B cell (primary cell): Measurements from ENCODE around the gene FAM3A. TPM values are rescaled to one million over a fixed set of nuclear protein-coding genes. Genes with fewer than 3 reads are reported as not detected.

Experiments
- ATAC-seq: fragments of 200-7000 bp; cut with Tn5 transposase; one replicate; pipeline ENCODE4 v1.10.0; 2021; ENCODE audit warnings: low read depth, mild to moderate bottlenecking, moderate number of reproducible peaks, moderate library complexity
- CTCF ChIA-PET: fragments of 350-600 bp; sonication (Branson Sonifier 250); formaldehyde crosslinking; loops from one replicate; lab custom pipeline; 2021; ENCODE audit warnings: antibody characterized with exemption, inconsistent platforms; lab: Charles Lee
- POLR2A ChIA-PET: fragments of 350-600 bp; sonication (Branson Sonifier 250); formaldehyde crosslinking; loops from one replicate; lab custom pipeline; 2021; ENCODE audit warnings: antibody characterized with exemption; lab: Charles Lee
- DNase-seq: peaks from one replicate; pipeline ENCODE4 v3.0.0; 2013
- H2AFZ ChIP-seq: 2 replicates; pipeline ENCODE4 v1.6.1; 2012; ENCODE audit warnings: mild to moderate bottlenecking, low read depth, low read length; ENCODE audit not compliant: insufficient read depth, poor library complexity, severe bottlenecking
- H3K27ac ChIP-seq, 2 donors: 1 replicate in 1 of 2; 2 replicates in 1 of 2; pipeline ENCODE4 v1.5.1; 2012 to 2013; ENCODE audit warnings: low read length in 2 of 2, mild to moderate bottlenecking in 2 of 2, moderate library complexity in 1 of 2
- H3K27me3 ChIP-seq, 4 experiments: fragments of 200-600 bp in 1 of 4; sonication (generic) in 1 of 4; replicated peaks in 1 of 4; 1 replicate in 2 of 4; 2 replicates in 2 of 4; pipeline versions ENCODE4 v1.6.1 to v1.7.0; 2013 to 2016; ENCODE audit warnings: low read length in 3 of 4, mild to moderate bottlenecking in 2 of 4, mixed read lengths in 1 of 4, moderate library complexity in 1 of 4; ENCODE audit not compliant: insufficient read depth in 4 of 4, control insufficient read depth in 3 of 4; ENCODE audit errors: control extremely low read depth in 1 of 4
- H3K36me3 ChIP-seq, 2 experiments: replicated peaks in 1 of 2; 1 replicate in 1 of 2; 2 replicates in 1 of 2; pipeline versions ENCODE4 v1.6.1 to v1.7.1; 2013; ENCODE audit warnings: low read length in 1 of 2; ENCODE audit not compliant: insufficient read depth in 2 of 2, control insufficient read depth in 1 of 2; ENCODE audit errors: control extremely low read depth in 1 of 2, extremely low read depth in 1 of 2
- H3K4me1 ChIP-seq, 2 donors: fragments of 200-600 bp in 1 of 2; sonication (generic) in 1 of 2; 1 replicate in 1 of 2; 2 replicates in 1 of 2; pipeline versions ENCODE4 v1.5.1 to v1.6.1; 2013 to 2017; ENCODE audit warnings: low read length in 2 of 2; ENCODE audit not compliant: control insufficient read depth in 2 of 2, insufficient read depth in 2 of 2
- H3K4me2 ChIP-seq: replicated peaks from 2 replicates; pipeline ENCODE3; 2012; ENCODE audit warnings: mild to moderate bottlenecking, low read depth, low read length; ENCODE audit not compliant: poor library complexity, severe bottlenecking
- H3K4me3 ChIP-seq, 5 experiments: fragments of 200-600 bp in 1 of 5; sonication (generic) in 1 of 5; 1 replicate in 3 of 5; 2 replicates in 2 of 5; pipeline versions ENCODE4 v1.5.1 to v1.7.0; 2011 to 2016; ENCODE audit warnings: low read length in 4 of 5, mild to moderate bottlenecking in 4 of 5, low read depth in 2 of 5, control low read depth in 1 of 5, moderate library complexity in 1 of 5; ENCODE audit not compliant: insufficient read depth in 1 of 5; ENCODE audit errors: control extremely low read depth in 1 of 5, extremely low read depth in 1 of 5
- H3K79me2 ChIP-seq: fragments of 200-600 bp; sonication (generic); one replicate; pipeline ENCODE4 v1.6.0; 2016; ENCODE audit warnings: low read length; ENCODE audit not compliant: control insufficient read depth, insufficient read depth
- H3K9ac ChIP-seq: fragments of 200-600 bp; sonication (generic); 2 replicates; pipeline ENCODE4 v1.6.1; 2017; ENCODE audit warnings: mild to moderate bottlenecking, low read length, moderate library complexity
- H3K9me3 ChIP-seq, 3 donors: one replicate each; pipeline versions ENCODE4 v1.6.1 to v1.7.1; 2013; ENCODE audit warnings: low read length in 2 of 3; ENCODE audit not compliant: control insufficient read depth in 2 of 3, insufficient read depth in 1 of 3; ENCODE audit errors: control extremely low read depth in 1 of 3
- H4K20me1 ChIP-seq: 2 replicates; pipeline ENCODE4 v1.6.0; 2012; ENCODE audit warnings: mild to moderate bottlenecking, low read length; ENCODE audit not compliant: insufficient read depth, control insufficient read depth, poor library complexity, severe bottlenecking
- H3K27ac Mint-ChIP-seq: one replicate; pipeline ENCODE4 v1.8.0; 2021; ENCODE audit warnings: mixed read lengths
- H3K27me3 Mint-ChIP-seq: one replicate; pipeline ENCODE4 v1.8.0; 2021; ENCODE audit warnings: mixed read lengths
- H3K4me1 Mint-ChIP-seq: one replicate; pipeline ENCODE4 v1.8.0; 2021; ENCODE audit warnings: mixed read lengths
- H3K4me3 Mint-ChIP-seq: one replicate; pipeline ENCODE4 v1.8.0; 2021; ENCODE audit warnings: mixed read lengths
- H3K9me3 Mint-ChIP-seq: one replicate; pipeline ENCODE4 v1.8.0; 2022; ENCODE audit warnings: mixed read lengths; ENCODE audit not compliant: insufficient read depth
- EZH2 ChIP-seq: IDR thresholded peaks from 2 replicates; pipeline ENCODE4 v1.6.1; 2012; ENCODE audit warnings: borderline replicate concordance, low read depth, mild to moderate bottlenecking, moderate library complexity, low read length; ENCODE audit not compliant: insufficient read depth, poor library complexity, severe bottlenecking
- WGBS: methylation state at CpG from one replicate; pipeline ENCODE4 v1.1.5; 2013; ENCODE audit warnings: missing lambda C conversion rate; ENCODE audit not compliant: insufficient coverage; 5-methylcytosine and 5-hydroxymethylcytosine counted together
- intact Hi-C: fragments of 100-400 bp; cut with micrococcal nuclease; formaldehyde crosslinking; loops from one replicate; pipeline ENCODE4 v1.10.0; 2022
- polyA plus RNA-seq: library from polyadenylated mRNA; depleted of rRNA; stranded (reverse); fragments of >200 nt; gene quantifications from 2 replicates; pipeline ENCODE4 v1.2.3, GENCODE V29; 2012
- total RNA-seq, 2 donors: library from RNA; stranded (reverse); fragments of 120-200 nt in 1 of 2; gene quantifications; 1 replicate in 1 of 2; 2 replicates in 1 of 2; pipeline versions ENCODE4 v1.2.3 to v1.2.4, GENCODE V29; 2013 to 2022
- TF ChIP-seq, protein P1 (sequence below): fragments of 200-600 bp; IDR thresholded peaks from one replicate; pipeline ENCODE4 v1.8.0; 2022; ENCODE audit warnings: antibody characterized with exemption, mild to moderate bottlenecking

Gene FAM3A
- total and polyA plus RNA-seq, 2 donors (not counting 1 experiment from before 2014, with no cell fraction given) = 39.6 to 59.4 TPM

DNA sequence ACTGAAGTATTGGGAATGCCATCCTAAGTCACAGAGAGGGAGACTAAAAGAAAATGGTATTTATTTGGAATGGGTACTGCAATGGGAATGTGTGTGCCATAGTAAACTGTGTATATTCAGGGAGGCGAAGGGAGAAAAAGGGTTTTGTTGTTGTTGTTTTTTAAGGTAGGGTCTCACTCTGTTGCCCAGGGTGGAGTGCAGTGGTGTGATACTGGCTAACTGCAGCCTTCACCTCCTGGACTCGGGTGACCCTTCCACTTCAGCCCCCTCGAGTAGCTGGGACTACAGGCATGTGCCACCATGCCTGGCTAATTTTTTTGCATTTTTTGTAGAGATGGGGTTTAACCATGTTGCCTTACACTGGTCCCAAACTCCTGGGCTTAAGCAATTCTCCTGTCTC is 21.3 kb downstream of the FAM3A start:
- Histone ChIP-seq H4K20me1 (no peaks in the 10 kb centered on the region), H3K79me2 (peaks cover 5% of the 10 kb centered on the region), H3K9me3 (no peaks in the 10 kb centered on the region), H3K9ac (no peak overlapping the region), H2AFZ (no peak overlapping the region), H3K27me3 (no peaks in the 10 kb centered on the region), H3K4me1 (peaks cover 0 to 21% of the 10 kb centered on the region in 2 donors), H3K4me2 (no peak overlapping the region), H3K27ac (no peak overlapping the region), H3K36me3 (no peaks in the 10 kb centered on the region), H3K4me3 (no peak overlapping the region)
- DNase-seq = no peak
- Mint-ChIP-seq H3K4me3 (no peak overlapping the region), H3K9me3 (no peaks in the 10 kb centered on the region), H3K27me3 (no peaks in the 10 kb centered on the region), H3K27ac (no peak overlapping the region), H3K4me1 (peaks cover 12% of the 10 kb centered on the region)
- POLR2A ChIA-PET = no interaction called here
- intact Hi-C loops = loop anchor here (5.0 kb wide), 2 partner anchors 37 to 97 kb away; partner anchors contain the start of genes PLXNA3 and RPL10
- no peak for ATAC-seq
- no CpG with 5 or more reads among the region's 3 CpGs for WGBS
- CTCF ChIA-PET = no interaction called here
- TF ChIP-seq, protein P1, sequence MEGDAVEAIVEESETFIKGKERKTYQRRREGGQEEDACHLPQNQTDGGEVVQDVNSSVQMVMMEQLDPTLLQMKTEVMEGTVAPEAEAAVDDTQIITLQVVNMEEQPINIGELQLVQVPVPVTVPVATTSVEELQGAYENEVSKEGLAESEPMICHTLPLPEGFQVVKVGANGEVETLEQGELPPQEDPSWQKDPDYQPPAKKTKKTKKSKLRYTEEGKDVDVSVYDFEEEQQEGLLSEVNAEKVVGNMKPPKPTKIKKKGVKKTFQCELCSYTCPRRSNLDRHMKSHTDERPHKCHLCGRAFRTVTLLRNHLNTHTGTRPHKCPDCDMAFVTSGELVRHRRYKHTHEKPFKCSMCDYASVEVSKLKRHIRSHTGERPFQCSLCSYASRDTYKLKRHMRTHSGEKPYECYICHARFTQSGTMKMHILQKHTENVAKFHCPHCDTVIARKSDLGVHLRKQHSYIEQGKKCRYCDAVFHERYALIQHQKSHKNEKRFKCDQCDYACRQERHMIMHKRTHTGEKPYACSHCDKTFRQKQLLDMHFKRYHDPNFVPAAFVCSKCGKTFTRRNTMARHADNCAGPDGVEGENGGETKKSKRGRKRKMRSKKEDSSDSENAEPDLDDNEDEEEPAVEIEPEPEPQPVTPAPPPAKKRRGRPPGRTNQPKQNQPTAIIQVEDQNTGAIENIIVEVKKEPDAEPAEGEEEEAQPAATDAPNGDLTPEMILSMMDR = no peak
- TF ChIP-seq EZH2 = no peak

DNA sequence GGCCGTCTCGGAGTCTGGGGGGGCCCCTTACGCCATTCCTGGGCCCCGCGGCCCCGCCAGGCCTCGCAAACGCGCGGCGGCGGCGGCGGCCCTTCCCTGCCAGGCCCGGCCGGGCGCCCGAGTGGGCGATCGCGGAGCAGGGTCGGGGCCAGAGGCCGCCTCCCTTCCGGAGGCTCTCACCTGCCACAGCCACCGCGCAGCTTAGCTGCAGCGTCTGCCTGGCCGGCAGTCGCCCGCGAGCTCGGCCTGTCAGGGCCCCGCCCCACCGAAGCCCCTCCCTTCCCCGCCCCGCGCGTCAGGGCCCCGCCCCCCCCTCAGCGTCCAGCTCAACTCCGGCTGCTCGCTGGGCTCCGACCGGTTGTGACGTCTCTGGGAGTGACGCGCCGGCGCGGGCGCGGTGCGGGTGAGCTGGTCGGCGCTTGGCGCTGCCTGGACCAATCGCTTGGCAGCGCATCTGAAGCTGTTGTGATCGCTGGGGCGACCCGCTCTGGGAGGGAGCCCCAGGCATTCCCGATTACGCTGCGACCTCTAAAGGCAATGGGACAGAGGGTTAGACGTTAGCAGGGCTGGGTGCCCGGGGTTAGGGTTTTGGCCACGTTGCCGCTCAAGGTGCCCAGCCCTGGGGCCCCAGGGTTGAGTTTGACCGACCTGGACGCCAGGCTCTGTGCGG is 25.5 kb downstream of the FAM3A start, which contains the start of gene SLC10A3:
SLC10A3 (minus strand) TSS at position 216 of the 670 bp plus-strand sequence. CDS start 1,689 bp downstream, outside the sequence.
- Histone ChIP-seq H3K4me1 (peaks cover 2 to 34% of the 10 kb centered on the region in 2 donors), H3K4me2 (peak within 1 kb of the TSS; percentile 80), H3K27me3 (no peaks in the 10 kb centered on the region), H3K79me2 (peaks cover 5% of the 10 kb centered on the region), H3K9ac (peak within 1 kb of the TSS; percentile 73), H3K27ac (peak within 1 kb of the TSS; percentile 84), H2AFZ (peak within 1 kb of the TSS; percentile 74), H3K36me3 (peaks cover 0 to 5% of the 10 kb centered on the region in 2 experiments), H3K9me3 (no peaks in the 10 kb centered on the region), H4K20me1 (no peaks in the 10 kb centered on the region), H3K4me3 (peak within 1 kb of the TSS; percentile 42 to 67 (median 61))
- Mint-ChIP-seq H3K9me3 (no peaks in the 10 kb centered on the region), H3K27me3 (no peaks in the 10 kb centered on the region), H3K27ac (peak within 1 kb of the TSS; percentile 95), H3K4me3 (peak within 1 kb of the TSS; percentile 89), H3K4me1 (peaks cover 17% of the 10 kb centered on the region)
- DNase-seq (peak; percentile 91), ATAC-seq (peak; percentile 79)
- ChIA-PET CTCF (interaction anchor here (1.1 to 1.9 kb wide), 6 partner anchors 23 to 117 kb away, joined by 3 to 11 read pairs (median 6); partner anchors contain the start of genes PLXNA3, RPL10 and TAFAZZIN), POLR2A (interaction anchor here (0.9 to 1.8 kb wide), 6 partner anchors 26 to 563 kb away, joined by 3 to 13 read pairs (median 6); partner anchors contain the start of genes ATP6AP1, FAM3A and RPL10)
- intact Hi-C loops = loop anchor here (1.0 to 5.0 kb wide), 5 partner anchors 11 to 93 kb away; partner anchors contain the start of genes FAM3A, LAGE3, PLXNA3 and RPL10
- WGBS = under 1% methylated on average over 48 of the region's 71 CpGs
- no peak for TF ChIP-seq EZH2
- TF ChIP-seq, protein P1 = no peak
